ENCODE data around the gene PCYT1A.

PCYT1A gene

DNA sequence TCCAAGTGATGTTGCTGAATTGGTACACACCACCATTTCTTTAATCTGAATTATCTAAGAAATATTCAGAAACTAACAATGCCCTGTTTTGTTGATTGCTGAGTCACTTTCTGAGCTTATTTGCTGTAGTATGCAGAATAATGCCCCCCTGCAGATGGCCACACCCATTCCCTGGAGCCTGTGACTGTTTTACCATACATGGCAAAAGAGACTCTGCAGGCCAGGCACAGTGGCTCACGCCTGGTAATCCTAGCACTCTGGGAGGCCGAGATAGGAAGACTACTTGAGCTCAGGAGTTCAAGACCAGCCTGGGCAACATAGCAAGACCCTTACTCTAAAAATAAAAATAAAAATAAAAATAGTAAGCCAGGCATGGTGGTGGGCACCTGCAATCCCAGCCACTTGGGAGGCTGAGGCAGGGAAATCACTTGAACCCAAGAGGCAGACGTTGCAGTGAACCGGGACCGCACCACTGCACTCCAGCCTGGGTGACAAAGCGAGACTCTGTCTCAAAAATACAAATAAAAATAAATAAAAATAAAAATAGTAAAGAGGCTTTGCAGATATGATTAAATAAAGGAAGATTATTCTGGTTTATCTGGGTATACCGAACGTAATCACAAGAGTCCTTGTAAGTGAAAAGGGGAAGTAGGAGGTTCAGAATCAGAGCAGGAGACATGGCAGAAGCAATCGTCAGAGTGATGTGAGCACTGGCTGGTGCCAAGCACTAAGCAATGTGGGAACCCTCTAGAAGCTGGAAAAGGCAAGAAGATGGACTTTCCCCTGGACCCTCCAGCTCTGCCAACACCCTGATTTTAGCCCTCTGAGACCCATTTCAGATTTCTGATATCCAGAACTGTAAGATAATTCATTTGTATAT is 19.0 kb downstream of the PCYT1A start:
- Mint-ChIP-seq H3K9me3 (peaks cover 5% of the 10 kb centered on the region), H3K27ac (no peak overlapping the region), H3K36me3 (ENCODE audit: low read depth) (peaks cover 60% of the 10 kb centered on the region), H3K27me3 (ENCODE audit: low read depth, poor library complexity) (peaks cover 2% of the 10 kb centered on the region), H3K4me3 (no peak overlapping the region), H3K4me1 (no peaks in the 10 kb centered on the region)
- TF ChIP-seq, protein P1, sequence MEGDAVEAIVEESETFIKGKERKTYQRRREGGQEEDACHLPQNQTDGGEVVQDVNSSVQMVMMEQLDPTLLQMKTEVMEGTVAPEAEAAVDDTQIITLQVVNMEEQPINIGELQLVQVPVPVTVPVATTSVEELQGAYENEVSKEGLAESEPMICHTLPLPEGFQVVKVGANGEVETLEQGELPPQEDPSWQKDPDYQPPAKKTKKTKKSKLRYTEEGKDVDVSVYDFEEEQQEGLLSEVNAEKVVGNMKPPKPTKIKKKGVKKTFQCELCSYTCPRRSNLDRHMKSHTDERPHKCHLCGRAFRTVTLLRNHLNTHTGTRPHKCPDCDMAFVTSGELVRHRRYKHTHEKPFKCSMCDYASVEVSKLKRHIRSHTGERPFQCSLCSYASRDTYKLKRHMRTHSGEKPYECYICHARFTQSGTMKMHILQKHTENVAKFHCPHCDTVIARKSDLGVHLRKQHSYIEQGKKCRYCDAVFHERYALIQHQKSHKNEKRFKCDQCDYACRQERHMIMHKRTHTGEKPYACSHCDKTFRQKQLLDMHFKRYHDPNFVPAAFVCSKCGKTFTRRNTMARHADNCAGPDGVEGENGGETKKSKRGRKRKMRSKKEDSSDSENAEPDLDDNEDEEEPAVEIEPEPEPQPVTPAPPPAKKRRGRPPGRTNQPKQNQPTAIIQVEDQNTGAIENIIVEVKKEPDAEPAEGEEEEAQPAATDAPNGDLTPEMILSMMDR (IDR thresholded peaks at IDR 0.05) = no peak
- no peak for DNase-seq

DNA sequence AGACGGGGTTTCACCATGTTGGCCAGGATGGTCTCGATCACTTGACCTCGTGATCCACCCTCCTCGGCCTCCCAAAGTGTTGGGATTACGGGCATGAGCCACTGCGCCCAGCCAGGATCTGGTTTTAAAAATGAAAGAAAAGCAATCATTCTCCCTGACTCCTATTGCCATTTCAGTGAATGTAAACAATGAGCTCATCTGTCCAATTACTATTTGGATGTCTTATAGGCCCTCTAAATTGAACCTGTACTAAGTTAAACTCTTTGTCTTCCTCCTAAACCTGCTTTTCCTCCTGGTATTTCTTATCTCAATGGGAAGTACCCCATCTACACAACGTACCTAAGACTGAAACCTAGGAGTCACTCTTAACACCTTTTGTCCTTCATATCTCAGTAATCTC is 23.7 kb downstream of the PCYT1A start:
- H3K27ac Mint-ChIP-seq = no peak overlapping the region

DNA sequence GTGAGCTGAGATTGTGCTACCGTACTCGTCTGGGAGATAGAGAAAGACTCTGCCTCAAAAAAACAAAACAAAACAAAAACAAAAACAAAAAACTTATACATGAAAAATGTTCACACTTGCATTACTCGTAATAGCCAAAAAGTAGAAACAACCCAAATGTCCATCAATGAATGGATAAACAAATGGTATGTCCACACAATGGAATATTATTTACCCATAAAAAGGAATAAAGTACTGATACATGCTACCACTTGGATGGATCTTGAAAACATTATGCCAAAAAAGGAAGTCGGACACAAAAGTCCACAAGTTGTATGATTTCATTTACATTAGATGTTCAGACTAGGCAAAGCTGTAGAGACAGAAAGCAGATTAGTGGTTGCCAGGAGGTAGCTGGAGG is 26.7 kb downstream of the PCYT1A start:
- peaks cover 4% of the 10 kb centered on the region for H3K9me3 Mint-ChIP-seq
- H3K4me3 Mint-ChIP-seq = no peak overlapping the region
- H3K27me3 Mint-ChIP-seq (ENCODE audit: low read depth, poor library complexity) = peaks cover 4% of the 10 kb centered on the region
- H3K27ac Mint-ChIP-seq = no peak overlapping the region
- TF ChIP-seq, protein P1 (IDR thresholded peaks at IDR 0.05) = no peak
- DNase-seq = no peak
- H3K4me1 Mint-ChIP-seq = no peaks in the 10 kb centered on the region
- peaks cover 66% of the 10 kb centered on the region for H3K36me3 Mint-ChIP-seq (ENCODE audit: low read depth)

More for the DNA sequence above, 23.7 kb downstream of the PCYT1A start:
- no peak overlapping the region for H3K4me3 Mint-ChIP-seq
- no peaks in the 10 kb centered on the region for H3K4me1 Mint-ChIP-seq
- DNase-seq = no peak
- peaks cover 4% of the 10 kb centered on the region for H3K9me3 Mint-ChIP-seq
- peaks cover 69% of the 10 kb centered on the region for H3K36me3 Mint-ChIP-seq (ENCODE audit: low read depth)
- TF ChIP-seq, protein P1 (IDR thresholded peaks at IDR 0.05) = no peak
- H3K27me3 Mint-ChIP-seq (ENCODE audit: low read depth, poor library complexity) = peaks cover 4% of the 10 kb centered on the region

DNA sequence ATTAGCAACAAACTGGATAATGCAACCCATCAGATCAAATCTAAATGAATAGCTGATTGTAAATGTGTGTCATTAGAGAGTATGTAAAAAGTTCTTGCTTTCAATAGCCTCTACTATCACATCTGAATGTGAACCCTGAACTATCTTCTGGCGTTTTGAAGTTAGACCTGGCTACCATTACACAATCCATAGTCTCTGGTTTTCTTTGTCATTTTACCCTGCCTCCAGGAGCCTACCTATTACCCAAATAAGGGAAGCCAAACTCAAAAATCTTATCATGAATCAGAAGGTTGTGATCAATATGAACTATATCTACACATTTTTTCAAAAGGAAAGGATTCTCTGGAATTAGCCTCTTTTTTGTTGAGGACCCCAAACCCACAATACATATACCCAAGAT is 31.8 kb downstream of the PCYT1A start:
- Mint-ChIP-seq H3K27ac (no peak overlapping the region), H3K36me3 (ENCODE audit: low read depth) (peaks cover 36% of the 10 kb centered on the region), H3K27me3 (ENCODE audit: low read depth, poor library complexity) (no peaks in the 10 kb centered on the region), H3K4me3 (no peak overlapping the region), H3K4me1 (no peaks in the 10 kb centered on the region), H3K9me3 (peaks cover under 1% of the 10 kb centered on the region)
- no peak for DNase-seq
- TF ChIP-seq, protein P1 (IDR thresholded peaks at IDR 0.05) = no peak

DNA sequence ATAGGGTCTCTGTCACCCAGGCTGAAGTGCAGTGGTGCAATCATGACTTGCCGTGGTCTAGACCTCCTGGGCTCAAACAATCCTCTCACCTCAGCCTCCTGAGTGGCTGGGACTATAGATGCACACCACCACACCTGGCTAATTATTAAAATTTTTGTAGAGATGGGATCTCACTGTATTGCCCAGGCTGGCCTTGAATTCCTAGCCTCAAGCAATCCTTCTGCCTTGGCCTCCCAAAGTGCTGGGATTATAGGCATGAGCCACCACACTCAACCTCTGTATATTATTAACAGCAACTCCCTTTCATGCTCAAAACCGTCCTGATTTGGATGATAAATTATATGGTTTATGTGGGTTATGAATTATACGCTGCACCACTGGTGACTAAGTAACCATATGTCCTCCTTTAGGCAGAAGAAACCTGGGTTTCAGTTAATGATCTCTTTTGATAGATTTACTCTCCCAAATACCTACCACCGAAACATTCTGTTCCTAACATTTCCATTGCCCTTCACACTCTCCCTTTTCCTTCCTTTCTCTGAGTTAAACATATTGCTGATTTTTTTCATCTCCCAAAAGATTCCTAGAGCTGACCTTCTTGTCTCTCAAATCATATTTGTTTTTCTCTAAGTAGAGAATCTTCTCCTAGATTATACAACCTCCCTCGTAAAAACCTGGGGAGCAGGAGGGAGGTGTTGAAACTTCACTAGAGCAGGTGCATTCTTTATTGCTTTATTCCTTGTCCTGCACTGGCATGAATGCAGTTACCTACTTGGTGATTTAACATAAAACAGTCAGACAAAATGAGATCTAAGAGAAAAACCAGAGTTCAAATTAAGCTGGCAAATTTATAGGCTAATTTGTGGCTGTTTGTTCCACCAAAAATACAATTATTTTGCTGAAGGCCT is 32.9 kb downstream of the PCYT1A start:
- no peak overlapping the region for H3K27ac Mint-ChIP-seq
- no peaks in the 10 kb centered on the region for H3K4me1 Mint-ChIP-seq
- DNase-seq = no peak
- TF ChIP-seq, protein P1 (IDR thresholded peaks at IDR 0.05) = no peak
- no peak overlapping the region for H3K4me3 Mint-ChIP-seq
- no peaks in the 10 kb centered on the region for H3K9me3 Mint-ChIP-seq
- no peaks in the 10 kb centered on the region for H3K27me3 Mint-ChIP-seq (ENCODE audit: low read depth, poor library complexity)
- peaks cover 33% of the 10 kb centered on the region for H3K36me3 Mint-ChIP-seq (ENCODE audit: low read depth)

Measured in nephron progenitor cell (in vitro differentiated cells).